Right atrium auricular region (tissue), 2 donors: ENCODE results near the gene COL1A1. TPM values are rescaled to one million over a fixed set of nuclear protein-coding genes. Genes with fewer than 3 reads are reported as not detected.
A peak's percentile ranks its signal among the peaks of the same experiment; 100 is the strongest.

Experiments
- DNase-seq: peaks from one replicate; pipeline ENCODE4 v3.0.0-alpha.2; 2019; ENCODE audit warnings: low spot score
- H3K27ac ChIP-seq, 2 donors: fragments of 200-600 bp; sonication (generic); 1 replicate in 1 of 2; 2 replicates in 1 of 2; pipeline ENCODE4 v1.5.1; 2016 to 2019
- H3K27me3 ChIP-seq, 2 donors: fragments of 200-600 bp; sonication (generic); one replicate each; pipeline versions ENCODE4 v1.5.1 to v1.6.0; 2017 to 2019
- H3K36me3 ChIP-seq: fragments of 200-600 bp; sonication (generic); one replicate; pipeline ENCODE4 v1.5.1; 2016
- H3K4me1 ChIP-seq, 2 donors: fragments of 200-600 bp; sonication (generic); one replicate each; pipeline versions ENCODE4 v1.5.1 to v1.6.0; 2017 to 2019
- H3K4me3 ChIP-seq, 2 donors: fragments of 200-600 bp; sonication (generic); 1 replicate in 1 of 2; 2 replicates in 1 of 2; pipeline ENCODE4 v1.5.1; 2017 to 2019; ENCODE audit warnings: mild to moderate bottlenecking in 1 of 2, moderate library complexity in 1 of 2
- H3K9me3 ChIP-seq, 2 donors: fragments of 200-600 bp; sonication (generic); one replicate each; pipeline ENCODE4 v1.5.1; 2019
- CTCF ChIP-seq, 2 donors: fragments of 200-600 bp; sonication (generic); IDR thresholded peaks; one replicate each; pipeline ENCODE4 v1.5.1; 2019; ENCODE audit warnings: antibody characterized with exemption in 2 of 2
- total RNA-seq, 2 donors: library from RNA; depleted of rRNA; stranded (reverse); fragments of >200 nt; gene quantifications; one replicate each; pipeline ENCODE4 v1.1.0, GENCODE V29; 2016

COL1A1 gene
- total RNA-seq, 2 donors from 2014 or later, result 19.8 to 180 TPM

GRCh38 chr17:50161911-50162288 is 39.5 kb downstream of the COL1A1 start:
- H3K27me3 ChIP-seq, result no peaks in the 10 kb centered on the region
- no peaks in the 10 kb centered on the region for H3K9me3 ChIP-seq
- DNase-seq, result no peak
- H3K4me1 ChIP-seq, result peaks cover 0 to 39% of the 10 kb centered on the region in 2 donors
- H3K36me3 ChIP-seq, result no peaks in the 10 kb centered on the region
- H3K4me3 ChIP-seq, result no peak overlapping the region
- TF ChIP-seq CTCF (IDR thresholded peaks at IDR 0.05), result no peak
- peak overlapping the region in 1 of 2 donors; percentile 81 for H3K27ac ChIP-seq

GRCh38 chr17:50161023-50161910 is 40.2 kb downstream of the COL1A1 start:
- Histone ChIP-seq H3K9me3 (no peaks in the 10 kb centered on the region), H3K4me3 (peak overlapping the region; percentile 43 to 58), H3K36me3 (no peaks in the 10 kb centered on the region), H3K4me1 (peaks cover 0 to 39% of the 10 kb centered on the region in 2 donors), H3K27ac (peak overlapping the region; percentile 67 to 81), H3K27me3 (no peaks in the 10 kb centered on the region)
- peak; percentile 82 to 96 for TF ChIP-seq CTCF (IDR thresholded peaks at IDR 0.05)
- peak; percentile 93 for DNase-seq

GRCh38 chr17:50157891-50158290 is 43.5 kb downstream of the COL1A1 start:
- Histone ChIP-seq H3K9me3 (no peaks in the 10 kb centered on the region), H3K4me3 (no peak overlapping the region), H3K27ac (peak overlapping the region in 1 of 2 donors; percentile 32), H3K27me3 (no peaks in the 10 kb centered on the region), H3K36me3 (no peaks in the 10 kb centered on the region), H3K4me1 (peaks cover 0 to 43% of the 10 kb centered on the region in 2 donors)
- DNase-seq, result no peak
- TF ChIP-seq CTCF (IDR thresholded peaks at IDR 0.05), result no peak

- Histone ChIP-seq H3K27me3 (no peaks in the 10 kb centered on the region), H3K27ac (peak overlapping the region; percentile 94 to 95), H3K36me3 (no peaks in the 10 kb centered on the region), H3K9me3 (no peaks in the 10 kb centered on the region), H3K4me1 (peaks cover 0 to 46% of the 10 kb centered on the region in 2 donors), H3K4me3 (no peak overlapping the region)
- no peak for TF ChIP-seq CTCF (IDR thresholded peaks at IDR 0.05)
- no peak for DNase-seq
These were observed 46.2 kb downstream of the COL1A1 start for GRCh38 chr17:50155115-50155819.

GRCh38 chr17:50154604-50155003 is 46.8 kb downstream of the COL1A1 start:
- no peaks in the 10 kb centered on the region for H3K27me3 ChIP-seq
- no peak overlapping the region for H3K4me3 ChIP-seq
- no peak for TF ChIP-seq CTCF (IDR thresholded peaks at IDR 0.05)
- peak overlapping the region; percentile 94 to 95 for H3K27ac ChIP-seq
- no peak for DNase-seq
- H3K4me1 ChIP-seq, result peaks cover 0 to 48% of the 10 kb centered on the region in 2 donors
- H3K9me3 ChIP-seq, result no peaks in the 10 kb centered on the region
- H3K36me3 ChIP-seq, result no peaks in the 10 kb centered on the region
